Dedifferentiated amniotic fluid mesenchymal stem cell (primary cell): Measurements from ENCODE around the gene CDH4.

Experiments
- DNase-seq: peaks from one replicate; pipeline ENCODE4 v3.0.0-alpha.2; 2016; ENCODE audit errors: extremely low spot score

Gene CDH4

GRCh38 chr20:61753316-61753942 is 501.4 kb downstream of the CDH4 start:
- no peak for DNase-seq

GRCh38 chr20:61753987-61754956 is 502.2 kb downstream of the CDH4 start:
- DNase-seq = no peak

- no peak for DNase-seq
Measured at GRCh38 chr20:61754976-61755778, 503.1 kb downstream of the CDH4 start.

GRCh38 chr20:61755971-61756845 is 504.1 kb downstream of the CDH4 start:
- DNase-seq = no peak

GRCh38 chr20:61756966-61757677 is 505.1 kb downstream of the CDH4 start:
- DNase-seq = no peak

- no peak for DNase-seq
Measured at GRCh38 chr20:61757678-61758563, 505.9 kb downstream of the CDH4 start.

- no peak for DNase-seq
Measured at GRCh38 chr20:61758564-61759200, 506.6 kb downstream of the CDH4 start.

GRCh38 chr20:61759286-61760065 is 507.4 kb downstream of the CDH4 start:
- no peak for DNase-seq

GRCh38 chr20:61760321-61760720 is 508.3 kb downstream of the CDH4 start:
- DNase-seq = no peak

GRCh38 chr20:61760731-61761130 is 508.7 kb downstream of the CDH4 start:
- DNase-seq = no peak

GRCh38 chr20:61761453-61762166 is 509.5 kb downstream of the CDH4 start:
- DNase-seq = no peak

- DNase-seq = no peak
Measured at GRCh38 chr20:61762167-61762710, 510.2 kb downstream of the CDH4 start.

GRCh38 chr20:61762886-61763739 is 511.1 kb downstream of the CDH4 start:
- no peak for DNase-seq

GRCh38 chr20:61763740-61764400 is 511.8 kb downstream of the CDH4 start:
- no peak for DNase-seq

- no peak for DNase-seq
Measured at GRCh38 chr20:61764471-61765025, 512.5 kb downstream of the CDH4 start.
